K562 (cell line): Measurements from ENCODE around the gene HBG1. TPM values are rescaled to one million over a fixed set of nuclear protein-coding genes. Genes with fewer than 3 reads are reported as not detected.

Experiments used
- CCAR2 ChIP-seq: fragments of 200-400 bp; formaldehyde crosslinking; IDR thresholded peaks from 2 replicates; pipeline ENCODE4 v1.6.1; 2017; ENCODE audit warnings: mild to moderate bottlenecking, low read depth, low read length
- DPF2 ChIP-seq: fragments of 450-650 bp; IDR thresholded peaks from 2 replicates; pipeline ENCODE4 v1.6.1; 2016
- FOXJ3 ChIP-seq: sonication (generic); formaldehyde crosslinking; IDR thresholded peaks from 2 replicates; pipeline ENCODE4 v1.4.0; 2020; ENCODE audit warnings: mild to moderate bottlenecking, missing genetic modification reagents
- NR2C1 ChIP-seq, 2 experiments: fragments of 450-650 bp; IDR thresholded peaks; 2 replicates each; pipeline ENCODE4 v1.6.1; 2017; ENCODE audit warnings: mild to moderate bottlenecking in 2 of 2, antibody characterized with exemption in 1 of 2, inconsistent platforms in 1 of 2, missing compliant biosample characterization in 1 of 2, missing genetic modification characterization in 1 of 2
- RBM22 ChIP-seq: fragments of 200-400 bp; formaldehyde crosslinking; IDR thresholded peaks from 2 replicates; pipeline ENCODE4 v1.6.1; 2018; ENCODE audit warnings: low read length, low read depth; ENCODE audit not compliant: poor library complexity, severe bottlenecking
- SIN3A ChIP-seq, 2 experiments: fragments of 150-350 bp in 1 of 2; IDR thresholded peaks; 2 replicates each; pipeline ENCODE4 v1.6.1; 2011 to 2016; ENCODE audit warnings: borderline replicate concordance in 2 of 2, low read depth in 2 of 2, low read length in 2 of 2, mild to moderate bottlenecking in 2 of 2, moderate library complexity in 2 of 2; ENCODE audit not compliant: control insufficient read depth in 1 of 2
- SMARCA4 ChIP-seq: fragments of 450-650 bp; IDR thresholded peaks from 2 replicates; pipeline ENCODE4 v1.6.1; 2016
- STAT5B ChIP-seq: fragments of 250-450 bp; sonication (Bioruptor Pico); IDR thresholded peaks from 2 replicates; pipeline ENCODE4 v1.8.0; 2021; ENCODE audit warnings: mild to moderate bottlenecking, inconsistent platforms
- TEAD4 ChIP-seq, 2 experiments: sonication (generic) in 1 of 2; formaldehyde crosslinking in 1 of 2; IDR thresholded peaks; 2 replicates each; pipeline versions ENCODE4 v1.6.1 to v1.8.0; 2012 to 2022; ENCODE audit warnings: borderline replicate concordance in 1 of 2, inconsistent platforms in 1 of 2, low read length in 1 of 2, mild to moderate bottlenecking in 1 of 2, missing genetic modification reagents in 1 of 2
- ZNF584 ChIP-seq: fragments of 200-800 bp; sonication (Bioruptor generic); IDR thresholded peaks from 2 replicates; pipeline ENCODE4 v1.6.1; 2016; ENCODE audit warnings: low read depth, mild to moderate bottlenecking, missing genetic modification characterization, missing compliant biosample characterization
- polyA plus RNA-seq, 8 experiments: library from polyadenylated mRNA; depleted of rRNA in 4 of 8; stranded (reverse) in 5 of 8; unstranded in 3 of 8; fragments of >200 nt; fragmentation: Nextera tagmentation in 2 of 8; fragmentation: Illumina TruSeq in 1 of 8; extraction: Ambion mirVana in 2 of 8; extraction: Trizol in 1 of 8; gene quantifications; 2 replicates each; pipeline versions ENCODE4 v1.2.1 to v1.2.3, GENCODE V29; 2011 to 2014; ENCODE audit warnings: inconsistent platforms in 1 of 8, missing spikeins in 1 of 8
- total RNA-seq, 7 experiments: library from RNA; depleted of rRNA in 6 of 7; stranded (reverse); fragments of >200 nt in 6 of 7; fragmentation: Illumina TruSeq in 2 of 7; extraction: Trizol in 2 of 7; gene quantifications; 2 replicates each; pipeline versions ENCODE4 v1.2.1 to v1.2.3, GENCODE V29; 2011 to 2021; ENCODE audit warnings: low replicate concordance in 1 of 7
- TF ChIP-seq, protein P1 (sequence below): sonication (generic); formaldehyde crosslinking; IDR thresholded peaks from 2 replicates; pipeline ENCODE4 v1.8.1; 2023; ENCODE audit warnings: missing genetic modification reagents, mild to moderate bottlenecking, borderline replicate concordance
- TF ChIP-seq, protein P2 (sequence below), 2 experiments: fragments of 200-800 bp in 1 of 2; sonication (Bioruptor generic) in 1 of 2; sonication (generic) in 1 of 2; formaldehyde crosslinking in 1 of 2; IDR thresholded peaks in 1 of 2; conservative IDR thresholded peaks in 1 of 2; 2 replicates each; pipeline versions ENCODE4 v1.5.0 to v1.6.1; 2016 to 2020; ENCODE audit warnings: missing compliant biosample characterization in 1 of 2, missing genetic modification characterization in 1 of 2, missing genetic modification reagents in 1 of 2
- TF ChIP-seq, protein P3 (sequence below): fragments of 250-450 bp; sonication (Bioruptor Pico); IDR thresholded peaks from 2 replicates; pipeline ENCODE4 v1.5.0; 2021; ENCODE audit warnings: mild to moderate bottlenecking, moderate library complexity

Gene HBG1
- total and polyA plus RNA-seq, 9 of the 15 experiments (the other 6 are each of a cell fraction or from before 2014, with no cell fraction given) = 1,066 to 16,338 (median 4,898) TPM

DNA sequence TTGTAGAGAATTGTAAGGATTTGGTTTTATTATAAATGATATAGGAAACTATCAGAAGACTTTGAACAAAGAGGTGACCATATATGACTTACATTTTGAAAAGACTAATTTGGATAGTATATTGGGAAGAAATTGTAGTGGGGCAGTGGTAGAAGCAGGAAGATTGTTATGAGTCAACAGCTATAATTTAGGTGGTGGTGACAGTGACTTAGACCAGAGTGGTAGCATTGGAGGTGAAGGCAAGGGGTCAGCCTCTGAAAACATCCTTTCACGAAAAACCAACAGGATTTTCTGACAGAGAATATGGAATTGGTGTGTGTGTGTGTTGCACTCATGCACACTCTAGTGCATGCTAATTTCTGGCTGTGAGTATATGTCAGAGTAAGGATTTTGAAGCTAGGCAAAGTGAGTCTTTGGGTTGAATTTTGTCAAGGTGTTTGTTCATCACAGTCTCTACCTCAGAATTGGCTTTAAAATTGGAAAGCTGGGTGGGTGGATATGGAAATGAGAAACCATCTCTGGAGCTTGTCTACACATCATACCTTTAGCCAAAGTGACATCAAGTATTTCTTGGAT lies 28.2 kb upstream of the HBG1 start (continued):
- TF ChIP-seq, protein P1, sequence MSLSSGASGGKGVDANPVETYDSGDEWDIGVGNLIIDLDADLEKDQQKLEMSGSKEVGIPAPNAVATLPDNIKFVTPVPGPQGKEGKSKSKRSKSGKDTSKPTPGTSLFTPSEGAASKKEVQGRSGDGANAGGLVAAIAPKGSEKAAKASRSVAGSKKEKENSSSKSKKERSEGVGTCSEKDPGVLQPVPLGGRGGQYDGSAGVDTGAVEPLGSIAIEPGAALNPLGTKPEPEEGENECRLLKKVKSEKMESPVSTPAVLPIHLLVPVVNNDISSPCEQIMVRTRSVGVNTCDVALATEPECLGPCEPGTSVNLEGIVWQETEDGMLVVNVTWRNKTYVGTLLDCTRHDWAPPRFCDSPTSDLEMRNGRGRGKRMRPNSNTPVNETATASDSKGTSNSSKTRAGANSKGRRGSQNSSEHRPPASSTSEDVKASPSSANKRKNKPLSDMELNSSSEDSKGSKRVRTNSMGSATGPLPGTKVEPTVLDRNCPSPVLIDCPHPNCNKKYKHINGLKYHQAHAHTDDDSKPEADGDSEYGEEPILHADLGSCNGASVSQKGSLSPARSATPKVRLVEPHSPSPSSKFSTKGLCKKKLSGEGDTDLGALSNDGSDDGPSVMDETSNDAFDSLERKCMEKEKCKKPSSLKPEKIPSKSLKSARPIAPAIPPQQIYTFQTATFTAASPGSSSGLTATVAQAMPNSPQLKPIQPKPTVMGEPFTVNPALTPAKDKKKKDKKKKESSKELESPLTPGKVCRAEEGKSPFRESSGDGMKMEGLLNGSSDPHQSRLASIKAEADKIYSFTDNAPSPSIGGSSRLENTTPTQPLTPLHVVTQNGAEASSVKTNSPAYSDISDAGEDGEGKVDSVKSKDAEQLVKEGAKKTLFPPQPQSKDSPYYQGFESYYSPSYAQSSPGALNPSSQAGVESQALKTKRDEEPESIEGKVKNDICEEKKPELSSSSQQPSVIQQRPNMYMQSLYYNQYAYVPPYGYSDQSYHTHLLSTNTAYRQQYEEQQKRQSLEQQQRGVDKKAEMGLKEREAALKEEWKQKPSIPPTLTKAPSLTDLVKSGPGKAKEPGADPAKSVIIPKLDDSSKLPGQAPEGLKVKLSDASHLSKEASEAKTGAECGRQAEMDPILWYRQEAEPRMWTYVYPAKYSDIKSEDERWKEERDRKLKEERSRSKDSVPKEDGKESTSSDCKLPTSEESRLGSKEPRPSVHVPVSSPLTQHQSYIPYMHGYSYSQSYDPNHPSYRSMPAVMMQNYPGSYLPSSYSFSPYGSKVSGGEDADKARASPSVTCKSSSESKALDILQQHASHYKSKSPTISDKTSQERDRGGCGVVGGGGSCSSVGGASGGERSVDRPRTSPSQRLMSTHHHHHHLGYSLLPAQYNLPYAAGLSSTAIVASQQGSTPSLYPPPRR (CRISPR knock-in tag) = no peak
- TF ChIP-seq NR2C1 (IDR thresholded peaks at IDR 0.05) (no peak), NR2C1 (tag; IDR thresholded peaks at IDR 0.05) (0 out of 2 replicates have a peak, but pooled peaks have one; percentile 40), FOXJ3 (CRISPR knock-in tag) (no peak), SIN3A (IDR thresholded peaks at IDR 0.05; ENCODE audit: borderline replicate concordance in 2 of 2, control insufficient read depth in 1 of 2, low read depth in 2 of 2, low read length in 2 of 2) (no peak), RBM22 (no peak), ZNF584 (CRISPR knock-in tag) (no peak), TEAD4 (IDR thresholded peaks at IDR 0.05; ENCODE audit: low read length) (no peak; the same call in 1 of the 2 replicates), TEAD4 (CRISPR knock-in tag; IDR thresholded peaks at IDR 0.05; ENCODE audit: borderline replicate concordance) (no peak), SMARCA4 (peak; percentile 61), STAT5B (no peak), CCAR2 (no peak), DPF2 (peak; percentile 56; the same call in 1 of the 2 replicates)
- TF ChIP-seq, protein P2, sequence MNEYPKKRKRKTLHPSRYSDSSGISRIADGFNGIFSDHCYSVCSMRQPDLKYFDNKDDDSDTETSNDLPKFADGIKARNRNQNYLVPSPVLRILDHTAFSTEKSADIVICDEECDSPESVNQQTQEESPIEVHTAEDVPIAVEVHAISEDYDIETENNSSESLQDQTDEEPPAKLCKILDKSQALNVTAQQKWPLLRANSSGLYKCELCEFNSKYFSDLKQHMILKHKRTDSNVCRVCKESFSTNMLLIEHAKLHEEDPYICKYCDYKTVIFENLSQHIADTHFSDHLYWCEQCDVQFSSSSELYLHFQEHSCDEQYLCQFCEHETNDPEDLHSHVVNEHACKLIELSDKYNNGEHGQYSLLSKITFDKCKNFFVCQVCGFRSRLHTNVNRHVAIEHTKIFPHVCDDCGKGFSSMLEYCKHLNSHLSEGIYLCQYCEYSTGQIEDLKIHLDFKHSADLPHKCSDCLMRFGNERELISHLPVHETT (CRISPR knock-in tag; conservative IDR thresholded peaks at IDR 0.05 in 1 of 2, IDR thresholded peaks at IDR 0.05 in 1 of 2) = 0 out of 4 replicates have a peak, but pooled peaks of 1 of the 2 experiments have one; percentile 28
- TF ChIP-seq, protein P3, sequence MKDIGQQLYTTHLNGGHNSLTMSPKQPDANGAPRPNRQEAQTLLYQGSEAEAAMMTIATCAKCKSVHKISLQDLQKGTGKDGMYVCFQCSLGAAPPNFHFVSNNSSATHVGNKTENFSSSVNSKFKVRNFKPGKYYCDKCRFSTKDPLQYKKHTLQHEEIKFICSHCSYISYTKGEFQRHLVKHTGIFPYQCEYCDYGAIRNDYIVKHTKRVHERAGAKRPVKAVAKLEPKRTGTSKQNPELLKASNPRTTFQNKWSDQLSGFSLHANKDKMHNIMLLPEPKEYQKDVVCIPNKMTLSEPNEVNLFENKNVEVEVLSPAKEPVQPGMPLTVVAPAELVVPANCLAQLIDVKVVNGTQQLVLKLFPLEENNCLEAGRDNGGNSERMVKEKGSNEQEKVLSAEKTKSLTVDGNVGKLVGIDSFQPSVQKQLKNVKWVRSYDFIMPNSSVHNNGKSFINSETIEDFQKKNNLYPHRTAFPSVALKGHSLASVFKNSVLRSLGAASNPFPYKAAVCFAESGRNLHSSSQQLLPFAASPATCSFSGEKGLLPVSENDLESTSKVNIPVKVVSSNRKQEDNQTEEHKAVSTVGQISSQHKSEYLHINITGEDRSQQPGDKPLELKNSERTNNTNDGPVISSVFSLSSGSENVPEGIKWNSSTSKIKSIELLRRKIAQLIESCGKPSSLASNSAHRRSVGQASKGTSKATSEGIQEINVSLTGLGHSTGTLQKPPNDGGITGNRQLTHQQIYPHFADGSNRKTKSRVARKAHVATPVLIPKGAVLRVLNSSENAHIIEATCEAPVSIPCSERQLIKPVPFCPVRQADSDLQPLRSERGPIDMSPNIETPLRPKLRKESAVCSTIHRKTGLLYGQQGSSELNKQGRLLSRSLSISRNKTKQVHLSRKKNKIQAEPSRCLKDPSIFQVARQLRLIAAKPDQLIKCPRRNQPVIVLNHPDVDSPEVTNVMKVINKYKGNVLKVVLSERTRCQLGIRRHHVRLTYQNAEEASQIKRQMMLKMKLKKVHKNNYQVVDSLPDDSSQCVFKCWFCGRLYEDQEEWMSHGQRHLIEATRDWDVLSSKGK = no peak
